ENCODE results near the gene ZFP91.

ZFP91 gene

GRCh38 chr11:58591659-58592058 lies 12.8 kb downstream of the ZFP91 start:
- no peak for DNase-seq

GRCh38 chr11:58592760-58593472 lies 14.1 kb downstream of the ZFP91 start:
- peak; percentile 59 for DNase-seq

DNA sequence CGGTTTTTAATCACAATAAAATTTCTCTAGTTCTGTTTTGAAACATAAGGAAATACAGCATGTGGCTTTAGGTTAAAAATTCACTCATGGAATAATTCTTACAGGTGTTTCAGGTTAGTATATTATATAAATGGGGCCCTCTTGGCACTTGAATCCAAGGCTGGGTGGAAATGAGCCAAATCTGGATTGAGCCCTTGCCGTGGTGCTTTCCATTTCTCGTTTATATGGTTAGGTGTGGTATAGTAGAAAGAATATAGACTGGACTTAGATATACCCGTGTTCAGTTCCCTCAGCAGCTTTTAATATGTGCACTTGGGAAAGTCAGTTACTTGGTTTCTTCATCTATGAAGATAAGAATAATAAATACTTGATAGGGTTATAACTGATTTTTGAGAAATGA lies 16.0 kb downstream of the ZFP91 start:
- no peak for DNase-seq

GRCh38 chr11:58596621-58597020 lies 17.8 kb downstream of the ZFP91 start:
- DNase-seq = no peak

DNA sequence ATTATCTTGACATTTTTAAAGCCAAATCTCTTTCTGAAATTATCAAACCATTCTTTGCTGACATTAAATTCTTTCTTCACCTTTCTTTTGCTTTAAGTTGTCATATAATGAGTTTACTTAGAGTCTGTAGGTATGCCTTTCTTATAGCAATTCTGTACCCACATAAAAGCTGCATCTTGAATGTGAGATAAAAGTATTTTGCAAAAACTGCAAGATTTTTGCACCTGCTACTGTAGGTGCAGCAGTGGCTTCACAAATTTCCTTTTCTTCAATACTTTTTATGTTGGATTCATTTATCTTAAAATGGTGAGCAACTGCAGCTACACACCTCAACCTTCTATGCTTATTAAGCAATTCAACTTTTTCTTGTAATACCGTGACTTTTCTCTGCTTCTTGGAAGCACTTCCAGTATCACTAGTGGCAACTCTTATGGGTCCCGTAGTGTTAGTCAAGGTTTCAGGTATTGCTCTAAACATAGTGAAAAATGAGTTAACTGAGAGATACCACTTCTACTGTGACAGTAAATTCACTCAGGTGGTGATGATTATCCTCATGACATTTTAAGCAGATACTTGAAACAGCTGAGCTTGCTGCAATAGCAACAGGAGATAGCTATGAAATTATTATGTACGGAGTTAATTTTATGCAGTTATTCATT lies 18.8 kb downstream of the ZFP91 start:
- DNase-seq = no peak

GRCh38 chr11:58600510-58600909 lies 21.6 kb downstream of the ZFP91 start:
- no peak for DNase-seq

- DNase-seq = no peak
Observed at GRCh38 chr11:58606930-58607714, 28.3 kb downstream of the ZFP91 start.

DNA sequence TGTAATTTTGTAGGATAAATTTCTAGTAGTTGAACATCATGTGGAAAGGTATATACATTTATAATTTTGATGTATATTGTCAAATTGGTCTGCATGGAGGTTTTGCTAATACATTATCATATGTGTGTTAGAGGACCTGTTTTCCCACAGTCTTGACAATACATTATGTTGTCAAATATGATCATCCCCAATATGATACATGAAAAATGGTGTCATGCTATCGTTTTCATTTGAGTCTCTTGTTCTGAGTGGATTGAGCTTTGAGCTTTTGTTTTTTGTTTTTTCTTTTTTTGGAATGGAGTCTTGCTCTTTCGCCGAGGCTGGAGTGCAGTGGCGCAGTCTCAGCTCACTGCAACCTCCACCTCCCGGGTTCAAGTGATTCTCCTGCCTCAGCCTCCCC lies 29.5 kb downstream of the ZFP91 start:
- DNase-seq = no peak

GRCh38 chr11:58609723-58610122 lies 30.9 kb downstream of the ZFP91 start:
- no peak for DNase-seq

DNA sequence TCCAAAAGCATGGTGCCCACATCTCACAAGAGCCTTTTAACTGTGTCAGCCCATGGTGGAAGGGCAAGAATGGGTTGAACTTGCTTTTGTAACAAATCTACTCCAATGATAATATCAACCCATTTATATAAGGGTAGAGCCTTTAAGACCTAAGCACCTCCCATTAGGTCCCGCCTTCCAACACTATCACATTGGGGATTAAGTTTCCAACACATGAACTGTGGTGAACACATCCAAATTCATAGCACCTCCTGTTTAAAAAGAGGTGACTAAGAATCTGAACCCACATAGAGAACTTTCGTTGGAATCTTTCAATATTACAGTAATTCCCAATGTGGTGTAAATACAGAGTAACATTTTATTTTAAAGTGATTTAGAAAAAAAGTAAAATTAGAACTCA lies 34.4 kb downstream of the ZFP91 start:
- no peak for DNase-seq

DNA sequence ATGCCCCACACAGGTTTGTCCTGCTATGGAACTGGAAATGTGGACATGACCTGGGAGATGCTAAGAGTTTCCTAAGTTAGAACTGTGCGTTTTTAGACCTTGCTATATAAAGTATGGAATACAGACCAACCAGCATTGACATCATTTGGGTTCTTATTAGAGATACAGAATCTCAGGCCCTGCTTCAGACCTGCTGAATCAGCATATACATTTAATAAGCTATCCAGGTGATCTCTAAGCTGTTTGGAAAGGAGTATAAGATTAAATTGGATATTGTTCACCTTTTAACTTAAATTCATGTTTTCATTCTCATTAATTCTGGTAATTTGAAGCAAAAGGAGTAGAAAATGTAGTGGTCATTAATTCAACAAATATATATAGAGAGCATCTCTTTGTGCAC lies 36.7 kb downstream of the ZFP91 start:
- DNase-seq = no peak

GRCh38 chr11:58616594-58616993 lies 37.7 kb downstream of the ZFP91 start:
- no peak for DNase-seq

DNA sequence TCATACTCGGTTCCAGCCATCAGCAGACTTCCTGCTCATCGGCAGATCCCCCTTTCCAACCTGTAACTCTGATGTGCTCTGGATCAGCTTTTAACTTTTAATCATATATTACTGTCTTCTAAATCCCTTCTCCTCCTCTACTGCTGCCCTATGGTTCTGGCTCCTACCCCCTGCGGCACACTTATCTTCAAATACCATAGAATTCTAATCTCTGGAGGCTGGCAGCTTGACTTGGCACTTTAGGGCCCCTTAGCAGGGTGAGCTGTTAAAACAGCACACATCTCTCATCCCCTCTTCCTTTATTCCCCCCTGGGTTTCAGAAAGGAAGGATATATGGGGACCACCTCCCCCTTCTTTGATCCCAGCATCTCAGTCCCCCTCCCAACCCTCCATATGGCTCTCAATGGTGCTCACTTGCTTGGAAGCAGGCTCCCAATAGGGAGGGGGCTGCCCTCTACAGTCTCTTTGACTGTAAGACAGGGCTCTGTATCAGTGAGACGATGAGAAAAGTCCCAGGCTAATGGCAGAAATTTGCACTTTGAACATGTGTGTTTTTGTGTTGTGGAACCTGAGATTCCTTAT lies 39.2 kb downstream of the ZFP91 start:
- no peak for DNase-seq

DNA sequence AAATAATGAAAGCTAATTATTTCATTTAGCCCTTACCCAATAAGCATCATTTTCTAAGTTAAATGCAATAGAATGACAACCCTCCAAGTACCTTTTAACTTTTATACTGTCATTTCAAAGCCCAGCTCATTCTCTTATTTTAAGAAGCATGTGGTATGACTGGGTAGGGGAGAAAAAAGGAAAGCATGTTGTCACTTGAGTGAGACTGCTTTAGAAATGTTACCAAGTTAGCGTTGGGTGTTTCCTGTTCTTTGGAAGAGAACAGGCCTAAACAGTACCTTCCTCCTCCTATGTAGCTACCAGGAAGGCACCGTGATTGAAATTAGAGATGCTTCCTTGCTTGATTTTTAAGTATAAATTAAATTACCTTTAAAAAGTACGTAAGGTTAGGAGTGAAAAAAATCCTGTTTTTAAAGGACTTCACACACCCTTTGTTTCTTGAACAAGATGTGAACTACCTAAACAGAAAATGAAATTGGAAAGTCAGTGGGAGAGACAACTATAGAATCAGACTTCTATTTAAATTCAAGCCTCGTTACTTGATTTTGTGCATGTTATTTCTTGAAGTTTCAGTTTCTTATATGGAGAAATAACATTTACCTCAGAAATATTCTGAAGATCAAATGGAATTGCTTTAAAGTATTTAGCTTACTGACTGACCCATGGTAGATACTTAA lies 42.9 kb downstream of the ZFP91 start:
- no peak for DNase-seq

- no peak for DNase-seq
Observed at GRCh38 chr11:58622344-58622743, 43.5 kb downstream of the ZFP91 start, which contains the start of gene CNTF. CNTF (plus strand) TSS chr11:58622665; CDS start chr11:58622753, 88 bp downstream.

GRCh38 chr11:58625086-58625485 lies 46.2 kb downstream of the ZFP91 start:
- DNase-seq = no peak

GRCh38 chr11:58625826-58626460 lies 47.1 kb downstream of the ZFP91 start:
- no peak for DNase-seq

GRCh38 chr11:58626934-58627483 lies 48.1 kb downstream of the ZFP91 start:
- no peak for DNase-seq

GRCh38 chr11:58628446-58628845 lies 49.6 kb downstream of the ZFP91 start:
- no peak for DNase-seq

DNA sequence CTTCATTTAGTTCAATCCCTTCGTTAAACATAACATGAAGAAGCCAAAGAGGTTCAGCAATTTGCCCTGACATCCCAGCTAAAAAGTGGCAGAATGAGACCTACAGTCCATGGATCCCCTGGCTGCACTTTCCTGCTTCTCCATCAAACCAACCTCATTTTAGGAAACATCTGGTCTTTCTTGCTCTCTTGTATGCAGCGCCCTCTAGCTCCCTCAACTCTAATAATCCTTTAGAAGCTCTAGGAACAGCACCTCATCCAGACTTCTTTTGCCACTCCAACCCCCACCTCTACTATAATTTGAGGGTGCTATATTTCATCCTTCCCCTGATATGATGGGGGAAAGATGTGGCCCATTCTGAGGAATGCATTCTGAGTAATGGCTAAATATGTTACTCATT lies 51.0 kb downstream of the ZFP91 start:
- no peak for DNase-seq

DNA sequence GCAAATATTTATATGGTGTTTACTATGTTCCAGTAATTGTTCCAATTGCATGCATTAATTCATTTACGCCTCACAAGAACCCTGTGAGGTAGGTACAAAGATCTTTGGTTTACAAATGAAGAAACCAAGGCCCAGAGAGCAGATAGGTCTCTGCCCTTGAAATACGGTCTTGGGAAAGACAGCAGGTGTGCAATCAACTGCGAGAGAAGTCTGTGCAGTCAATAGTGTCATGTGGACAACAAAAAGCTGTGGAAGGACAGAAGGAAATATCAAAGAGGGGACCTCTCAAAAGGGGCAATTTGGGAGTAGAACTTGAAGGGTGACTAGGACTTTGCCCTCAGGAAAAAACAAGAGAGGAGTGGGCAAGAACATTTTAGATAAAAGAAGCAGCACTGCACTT lies 52.5 kb downstream of the ZFP91 start:
- DNase-seq = no peak

DNA sequence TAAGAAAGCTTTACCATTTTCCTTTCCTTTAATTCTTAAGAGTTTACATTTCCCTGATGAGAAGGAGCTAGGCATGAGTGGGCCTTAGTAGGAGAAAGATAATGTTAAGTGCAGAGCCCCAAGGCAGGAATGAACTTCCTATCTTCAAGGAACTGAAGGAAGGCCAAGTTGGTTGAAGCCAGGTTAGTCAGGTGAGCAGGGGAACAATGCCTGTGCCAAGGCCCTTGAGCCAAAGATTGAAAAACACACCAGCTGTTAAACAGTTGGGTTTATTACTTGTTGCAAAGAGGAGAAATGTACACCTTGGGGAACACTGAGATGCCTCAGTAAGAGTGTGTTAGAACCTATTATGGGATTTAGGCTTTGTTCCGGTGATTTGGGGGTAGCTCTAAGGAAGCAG lies 53.6 kb downstream of the ZFP91 start:
- DNase-seq = no peak

Data from NCI-H1436 treated with DMSO at 0.1 percent for 48 hours (cell line).